Mesenchymal stem cell (in vitro differentiated cells and primary cell): ENCODE measurements around the gene HFM1.

ENCODE experiments used
- DNase-seq: peaks from one replicate; pipeline ENCODE4 v3.0.0-alpha.2; 2013
- H2AFZ ChIP-seq: one replicate; pipeline ENCODE4 v1.6.1; 2013; ENCODE audit warnings: low read depth, mild to moderate bottlenecking, control low read depth, inconsistent platforms, low read length, moderate library complexity
- H2AK5ac ChIP-seq: 2 replicates; pipeline ENCODE4 v1.6.1; 2013; ENCODE audit warnings: low read length, moderate library complexity, mild to moderate bottlenecking, inconsistent platforms; ENCODE audit not compliant: severe bottlenecking
- H2BK120ac ChIP-seq: one replicate; pipeline ENCODE4 v1.6.1; 2013; ENCODE audit warnings: low read depth, mild to moderate bottlenecking, inconsistent platforms, low read length, moderate library complexity
- H2BK12ac ChIP-seq, 2 experiments: one replicate each; pipeline ENCODE4 v1.6.1; 2013; ENCODE audit warnings: inconsistent platforms in 2 of 2, low read length in 2 of 2, mild to moderate bottlenecking in 2 of 2, moderate library complexity in 2 of 2, control low read depth in 1 of 2
- H2BK15ac ChIP-seq: one replicate; pipeline ENCODE4 v1.6.1; 2013; ENCODE audit warnings: mild to moderate bottlenecking, low read depth, inconsistent platforms; ENCODE audit not compliant: poor library complexity, severe bottlenecking
- H2BK5ac ChIP-seq: 2 replicates; pipeline ENCODE4 v1.6.1; 2013; ENCODE audit warnings: low read depth, mild to moderate bottlenecking, low read length, control low read depth, inconsistent platforms; ENCODE audit not compliant: poor library complexity, severe bottlenecking
- H3K14ac ChIP-seq, 2 experiments: one replicate each; pipeline ENCODE4 v1.6.1; 2013; ENCODE audit warnings: inconsistent platforms in 2 of 2, low read length in 2 of 2, control low read depth in 1 of 2, mild to moderate bottlenecking in 1 of 2, moderate library complexity in 1 of 2
- H3K18ac ChIP-seq, 2 experiments: one replicate each; pipeline ENCODE4 v1.6.1; 2013; ENCODE audit warnings: inconsistent platforms in 2 of 2, low read length in 2 of 2, control low read depth in 1 of 2, low read depth in 1 of 2, mild to moderate bottlenecking in 1 of 2
- H3K23ac ChIP-seq, 2 experiments: one replicate each; pipeline ENCODE4 v1.6.1; 2013; ENCODE audit warnings: inconsistent platforms in 2 of 2, low read length in 2 of 2, mild to moderate bottlenecking in 2 of 2, moderate library complexity in 2 of 2, control low read depth in 1 of 2
- H3K27ac ChIP-seq: 2 replicates; pipeline ENCODE4 v1.5.1; 2013; ENCODE audit warnings: mild to moderate bottlenecking, moderate library complexity, low read length, control low read depth, inconsistent platforms; ENCODE audit not compliant: poor library complexity, severe bottlenecking
- H3K27me3 ChIP-seq, 2 experiments: 2 replicates each; pipeline versions ENCODE4 v1.6.1 to v1.7.0; 2013; ENCODE audit warnings: low read length in 2 of 2, mild to moderate bottlenecking in 2 of 2, moderate library complexity in 2 of 2, control low read depth in 1 of 2, inconsistent platforms in 1 of 2; ENCODE audit not compliant: control insufficient read depth in 1 of 2, insufficient read depth in 1 of 2
- H3K36me3 ChIP-seq, 2 experiments: 2 replicates each; pipeline versions ENCODE4 v1.6.1 to v1.7.0; 2013; ENCODE audit warnings: low read length in 2 of 2, control low read depth in 1 of 2, inconsistent platforms in 1 of 2, low read depth in 1 of 2, mild to moderate bottlenecking in 1 of 2; ENCODE audit not compliant: insufficient read depth in 2 of 2, control insufficient read depth in 1 of 2
- H3K4ac ChIP-seq, 2 experiments: one replicate each; pipeline ENCODE4 v1.6.1; 2013; ENCODE audit warnings: inconsistent platforms in 2 of 2, low read length in 2 of 2, mild to moderate bottlenecking in 2 of 2, moderate library complexity in 2 of 2, control low read depth in 1 of 2, low read depth in 1 of 2
- H3K4me1 ChIP-seq: 2 replicates; pipeline ENCODE4 v1.6.1; 2013; ENCODE audit warnings: low read depth, low read length, control low read depth; ENCODE audit not compliant: control insufficient read depth, insufficient read depth
- H3K4me2 ChIP-seq: 2 replicates; pipeline ENCODE4 v1.6.1; 2013; ENCODE audit warnings: low read length, mild to moderate bottlenecking, inconsistent platforms; ENCODE audit not compliant: poor library complexity, severe bottlenecking
- H3K4me3 ChIP-seq, 2 experiments: 2 replicates each; pipeline versions ENCODE4 v1.5.1 to v1.7.0; 2013; ENCODE audit warnings: low read length in 2 of 2, mild to moderate bottlenecking in 2 of 2, control low read depth in 1 of 2, low read depth in 1 of 2; ENCODE audit not compliant: insufficient read depth in 1 of 2
- H3K79me1 ChIP-seq: replicated peaks from 2 replicates; pipeline ENCODE4 v1.6.1; 2013; ENCODE audit warnings: mild to moderate bottlenecking, control low read depth, low read length, inconsistent platforms; ENCODE audit not compliant: poor library complexity, severe bottlenecking
- H3K9ac ChIP-seq: 2 replicates; pipeline ENCODE4 v1.7.0; 2013; ENCODE audit warnings: mild to moderate bottlenecking, low read length, moderate library complexity
- H3K9me3 ChIP-seq: 2 replicates; pipeline ENCODE4 v1.7.0; 2013; ENCODE audit warnings: mild to moderate bottlenecking, low read length; ENCODE audit not compliant: control insufficient read depth
- H4K8ac ChIP-seq: one replicate; pipeline ENCODE4 v1.6.1; 2013; ENCODE audit warnings: inconsistent platforms, mild to moderate bottlenecking, low read length, moderate library complexity
- H4K91ac ChIP-seq: one replicate; pipeline ENCODE4 v1.6.1; 2013; ENCODE audit warnings: mild to moderate bottlenecking, low read length, inconsistent platforms
- WGBS: methylation state at CpG from one replicate; pipeline ENCODE4 v1.1.7; 2013; ENCODE audit warnings: mixed read lengths; 5-methylcytosine and 5-hydroxymethylcytosine counted together

The HFM1 gene

GRCh38 chr1:91345395-91346005 lies 59.1 kb downstream of the HFM1 start:
- Histone ChIP-seq H3K27me3 (no peaks in the 10 kb centered on the region), H3K9me3 (peaks cover 9% of the 10 kb centered on the region), H3K18ac (no peak overlapping the region), H3K9ac (no peak overlapping the region), H3K23ac (no peak overlapping the region), H2BK120ac (no peak overlapping the region), H3K36me3 (no peaks in the 10 kb centered on the region), H3K27ac (no peak overlapping the region), H3K4me3 (no peak overlapping the region), H3K4ac (no peak overlapping the region), H2AK5ac (no peak overlapping the region), H3K4me2 (no peak overlapping the region), H3K14ac (no peak overlapping the region), H2BK12ac (no peak overlapping the region), H3K4me1 (no peaks in the 10 kb centered on the region), H4K8ac (no peak overlapping the region), H2BK15ac (no peak overlapping the region), H4K91ac (no peak overlapping the region), H3K79me1 (no peaks in the 10 kb centered on the region), H2BK5ac (no peak overlapping the region), H2AFZ (no peak overlapping the region)
- no peak for DNase-seq
- 60% methylated on average over 3 of the region's 4 CpGs for WGBS

- H2BK5ac ChIP-seq, result no peak overlapping the region
- H3K4ac ChIP-seq, result no peak overlapping the region
- peaks cover 15% of the 10 kb centered on the region for H3K9me3 ChIP-seq
- no peaks in the 10 kb centered on the region for H3K36me3 ChIP-seq
- no peaks in the 10 kb centered on the region for H3K27me3 ChIP-seq
- no peak overlapping the region for H2BK12ac ChIP-seq
- no peak overlapping the region for H3K23ac ChIP-seq
- H2BK120ac ChIP-seq, result no peak overlapping the region
- H2AFZ ChIP-seq, result no peak overlapping the region
- no peaks in the 10 kb centered on the region for H3K4me1 ChIP-seq
- no peak overlapping the region for H3K9ac ChIP-seq
- H3K4me2 ChIP-seq, result no peak overlapping the region
- no peak for DNase-seq
- WGBS, result 97% methylated on average over 7 of the region's 7 CpGs
- H3K4me3 ChIP-seq, result no peak overlapping the region
- H3K14ac ChIP-seq, result peak overlapping the region in 1 of 2 experiments; percentile 20
- no peak overlapping the region for H4K8ac ChIP-seq
- H4K91ac ChIP-seq, result no peak overlapping the region
- no peak overlapping the region for H2BK15ac ChIP-seq
- no peak overlapping the region for H3K27ac ChIP-seq
- H3K79me1 ChIP-seq, result no peaks in the 10 kb centered on the region
- H2AK5ac ChIP-seq, result no peak overlapping the region
- no peak overlapping the region for H3K18ac ChIP-seq
Measured at GRCh38 chr1:91338501-91338900, 66.1 kb downstream of the HFM1 start.

GRCh38 chr1:91335603-91336002 lies 69.0 kb downstream of the HFM1 start:
- no peak overlapping the region for H2BK120ac ChIP-seq
- no peak overlapping the region for H3K23ac ChIP-seq
- no peak overlapping the region for H3K4me2 ChIP-seq
- no peak overlapping the region for H2AK5ac ChIP-seq
- no peak overlapping the region for H2AFZ ChIP-seq
- no peak overlapping the region for H2BK5ac ChIP-seq
- H3K27me3 ChIP-seq, result no peaks in the 10 kb centered on the region
- no peak overlapping the region for H3K14ac ChIP-seq
- H3K36me3 ChIP-seq, result no peaks in the 10 kb centered on the region
- H3K9ac ChIP-seq, result no peak overlapping the region
- H3K27ac ChIP-seq, result no peak overlapping the region
- DNase-seq, result no peak
- H3K4ac ChIP-seq, result no peak overlapping the region
- H3K18ac ChIP-seq, result no peak overlapping the region
- no peak overlapping the region for H4K91ac ChIP-seq
- no peak overlapping the region for H3K4me3 ChIP-seq
- H3K9me3 ChIP-seq, result peaks cover 11% of the 10 kb centered on the region
- H3K79me1 ChIP-seq, result no peaks in the 10 kb centered on the region
- H4K8ac ChIP-seq, result no peak overlapping the region
- H2BK12ac ChIP-seq, result no peak overlapping the region
- WGBS, result 37% methylated on average over 2 of the region's 2 CpGs
- no peak overlapping the region for H2BK15ac ChIP-seq
- no peaks in the 10 kb centered on the region for H3K4me1 ChIP-seq

GRCh38 chr1:91334856-91335255 lies 69.8 kb downstream of the HFM1 start:
- H3K27me3 ChIP-seq, result no peaks in the 10 kb centered on the region
- H3K4me3 ChIP-seq, result no peak overlapping the region
- H3K14ac ChIP-seq, result no peak overlapping the region
- H3K23ac ChIP-seq, result no peak overlapping the region
- H2BK120ac ChIP-seq, result no peak overlapping the region
- H3K18ac ChIP-seq, result no peak overlapping the region
- no peak overlapping the region for H2AK5ac ChIP-seq
- H3K4ac ChIP-seq, result no peak overlapping the region
- no peak overlapping the region for H2BK5ac ChIP-seq
- H2AFZ ChIP-seq, result no peak overlapping the region
- peaks cover 9% of the 10 kb centered on the region for H3K9me3 ChIP-seq
- H3K27ac ChIP-seq, result no peak overlapping the region
- H3K4me2 ChIP-seq, result no peak overlapping the region
- H3K4me1 ChIP-seq, result no peaks in the 10 kb centered on the region
- no peak overlapping the region for H2BK15ac ChIP-seq
- no peaks in the 10 kb centered on the region for H3K79me1 ChIP-seq
- H2BK12ac ChIP-seq, result no peak overlapping the region
- H4K91ac ChIP-seq, result no peak overlapping the region
- H3K9ac ChIP-seq, result no peak overlapping the region
- H4K8ac ChIP-seq, result no peak overlapping the region
- no peak for DNase-seq
- no peaks in the 10 kb centered on the region for H3K36me3 ChIP-seq
- WGBS, result no CpG with 5 or more reads among the region's 4 CpGs
